NCI-H69 (cell line): ENCODE results near the gene POMT2.

ENCODE experiments used
- DNase-seq: peaks from one replicate; lab custom pipeline; 2025; lab: John Stamatoyannopoulos, UW

Gene POMT2

GRCh38 chr14:77267937-77268699 lies 52.6 kb downstream of the POMT2 start:
- peak; percentile 45 for DNase-seq

GRCh38 chr14:77266336-77266735 lies 54.3 kb downstream of the POMT2 start:
- DNase-seq: no peak

GRCh38 chr14:77265561-77266335 lies 54.9 kb downstream of the POMT2 start:
- DNase-seq: no peak

- DNase-seq: no peak
Observed at GRCh38 chr14:77265187-77265515, 55.5 kb downstream of the POMT2 start.

GRCh38 chr14:77264466-77265186 lies 56.1 kb downstream of the POMT2 start:
- no peak for DNase-seq

- DNase-seq: peak; percentile 26
Observed at GRCh38 chr14:77260631-77261030, 60.1 kb downstream of the POMT2 start.

GRCh38 chr14:77260199-77260598 lies 60.5 kb downstream of the POMT2 start:
- DNase-seq: no peak

- no peak for DNase-seq
Observed at GRCh38 chr14:77259025-77259715, 61.5 kb downstream of the POMT2 start.

GRCh38 chr14:77258566-77258965 lies 62.1 kb downstream of the POMT2 start:
- DNase-seq: no peak

- DNase-seq: no peak
Observed at GRCh38 chr14:77257700-77258099, 63.0 kb downstream of the POMT2 start.

GRCh38 chr14:77256694-77257093 lies 64.0 kb downstream of the POMT2 start:
- DNase-seq: no peak

GRCh38 chr14:77253333-77254190 lies 67.1 kb downstream of the POMT2 start:
- DNase-seq: no peak

GRCh38 chr14:77251870-77252269 lies 68.8 kb downstream of the POMT2 start:
- DNase-seq: no peak

- no peak for DNase-seq
Observed at GRCh38 chr14:77250927-77251326, 69.8 kb downstream of the POMT2 start.

GRCh38 chr14:77249286-77249685 lies 71.4 kb downstream of the POMT2 start:
- DNase-seq: no peak

- no peak for DNase-seq
Observed at GRCh38 chr14:77248666-77249065, 72.0 kb downstream of the POMT2 start.

GRCh38 chr14:77246784-77247183 lies 73.9 kb downstream of the POMT2 start:
- no peak for DNase-seq

- DNase-seq: peak; percentile 30
Observed at GRCh38 chr14:77245820-77246219, 74.9 kb downstream of the POMT2 start.

GRCh38 chr14:77243853-77244252 lies 76.8 kb downstream of the POMT2 start:
- DNase-seq: no peak

GRCh38 chr14:77242752-77243151 lies 77.9 kb downstream of the POMT2 start:
- DNase-seq: no peak

GRCh38 chr14:77241955-77242354 lies 78.7 kb downstream of the POMT2 start:
- DNase-seq: no peak
